ENCODE data around the gene ANO4.
"Not testable (repeated sequence)": the region's sequence is repeated elsewhere in the genome, so short reads cannot be mapped to it uniquely, and the experiment has no call there.

The ANO4 gene

GRCh38 chr12:101087920-101088319, 293.3 kb downstream of the ANO4 start:
- H3K4me3 ChIP-seq (ENCODE audit: insufficient read depth, low read depth, low read length) = no peak overlapping the region
- H3K27me3 ChIP-seq (ENCODE audit: control insufficient read depth, insufficient read depth, low read length, poor library complexity, severe bottlenecking) = no peaks in the 10 kb centered on the region
- H3K27ac ChIP-seq (ENCODE audit: insufficient read depth, low read depth, low read length, poor library complexity, severe bottlenecking) = no peak overlapping the region
- WGBS, 2 experiments = 60 to 64% methylated on average over 5 of the region's 5 CpGs
- H3K4me1 ChIP-seq (ENCODE audit: control insufficient read depth, insufficient read depth, low read length) = peaks cover 2% of the 10 kb centered on the region
- H3K36me3 ChIP-seq (ENCODE audit: control insufficient read depth, insufficient read depth, low read length) = no peaks in the 10 kb centered on the region
- H3K9me3 ChIP-seq (ENCODE audit: control insufficient read depth, low read length) = no peaks in the 10 kb centered on the region

DNA sequence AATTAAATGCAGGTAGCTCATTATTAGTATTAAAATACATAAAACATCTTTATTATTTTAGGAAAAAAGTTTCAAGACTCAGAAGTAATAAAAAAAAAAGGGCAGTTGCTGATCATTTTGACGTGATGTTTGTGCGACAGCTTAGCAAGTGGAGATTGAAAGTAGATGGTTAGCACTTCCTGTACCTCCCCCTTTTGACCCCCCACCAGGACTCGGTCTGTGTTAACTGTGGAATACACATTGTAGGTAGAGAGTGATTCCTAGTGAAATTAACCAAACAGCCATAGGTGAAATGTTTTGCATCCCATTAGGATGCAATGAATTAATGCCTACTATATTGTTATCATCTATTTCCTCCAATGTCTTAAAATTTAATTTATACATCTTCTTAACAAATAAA, 294.7 kb downstream of the ANO4 start:
- Histone ChIP-seq H3K36me3 (ENCODE audit: control insufficient read depth, insufficient read depth, low read length) (no peaks in the 10 kb centered on the region), H3K9me3 (ENCODE audit: control insufficient read depth, low read length) (no peaks in the 10 kb centered on the region), H3K4me1 (ENCODE audit: control insufficient read depth, insufficient read depth, low read length) (peaks cover 2% of the 10 kb centered on the region), H3K4me3 (ENCODE audit: insufficient read depth, low read depth, low read length) (no peak overlapping the region), H3K27me3 (ENCODE audit: control insufficient read depth, insufficient read depth, low read length, poor library complexity, severe bottlenecking) (no peaks in the 10 kb centered on the region), H3K27ac (ENCODE audit: insufficient read depth, low read depth, low read length, poor library complexity, severe bottlenecking) (no peak overlapping the region)
- WGBS, 2 experiments = 89 to 93% methylated on average over 2 to 3 of the region's 3 CpGs

DNA sequence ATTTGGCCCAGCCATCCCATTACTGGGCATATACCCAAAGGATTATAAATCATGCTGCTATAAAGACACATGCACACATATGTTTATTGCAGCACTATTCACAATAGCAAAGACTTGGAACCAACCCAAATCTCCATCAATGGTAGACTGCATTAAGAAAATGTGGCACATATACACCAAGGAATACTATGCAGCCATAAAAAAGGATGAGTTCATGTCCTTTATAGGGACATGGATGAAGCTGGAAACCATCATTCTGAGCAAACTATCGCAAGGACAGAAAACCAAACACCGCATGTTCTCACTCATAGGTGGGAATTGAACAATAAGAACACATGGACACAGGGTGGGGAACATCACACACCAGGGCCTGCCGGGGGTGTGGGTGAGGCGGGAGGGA, 295.6 kb downstream of the ANO4 start:
- not testable (repeated sequence) for H3K4me1 ChIP-seq (ENCODE audit: control insufficient read depth, insufficient read depth, low read length); H3K4me3 ChIP-seq (ENCODE audit: insufficient read depth, low read depth, low read length); H3K27me3 ChIP-seq (ENCODE audit: control insufficient read depth, insufficient read depth, low read length, poor library complexity, severe bottlenecking); H3K36me3 ChIP-seq (ENCODE audit: control insufficient read depth, insufficient read depth, low read length); H3K27ac ChIP-seq (ENCODE audit: insufficient read depth, low read depth, low read length, poor library complexity, severe bottlenecking); H3K9me3 ChIP-seq (ENCODE audit: control insufficient read depth, low read length)
- 88 to 95% methylated on average over 2 to 4 of the region's 4 CpGs for WGBS, 2 experiments

GRCh38 chr12:101097829-101098580, 303.4 kb downstream of the ANO4 start:
- Histone ChIP-seq H3K4me1 (ENCODE audit: control insufficient read depth, insufficient read depth, low read length) (no peaks in the 10 kb centered on the region), H3K27ac (ENCODE audit: insufficient read depth, low read depth, low read length, poor library complexity, severe bottlenecking) (no peak overlapping the region), H3K9me3 (ENCODE audit: control insufficient read depth, low read length) (no peaks in the 10 kb centered on the region), H3K4me3 (ENCODE audit: insufficient read depth, low read depth, low read length) (no peak overlapping the region), H3K27me3 (ENCODE audit: control insufficient read depth, insufficient read depth, low read length, poor library complexity, severe bottlenecking) (no peaks in the 10 kb centered on the region), H3K36me3 (ENCODE audit: control insufficient read depth, insufficient read depth, low read length) (no peaks in the 10 kb centered on the region)
- WGBS, 2 experiments = 94 to 96% methylated on average over 5 of the region's 5 CpGs

DNA sequence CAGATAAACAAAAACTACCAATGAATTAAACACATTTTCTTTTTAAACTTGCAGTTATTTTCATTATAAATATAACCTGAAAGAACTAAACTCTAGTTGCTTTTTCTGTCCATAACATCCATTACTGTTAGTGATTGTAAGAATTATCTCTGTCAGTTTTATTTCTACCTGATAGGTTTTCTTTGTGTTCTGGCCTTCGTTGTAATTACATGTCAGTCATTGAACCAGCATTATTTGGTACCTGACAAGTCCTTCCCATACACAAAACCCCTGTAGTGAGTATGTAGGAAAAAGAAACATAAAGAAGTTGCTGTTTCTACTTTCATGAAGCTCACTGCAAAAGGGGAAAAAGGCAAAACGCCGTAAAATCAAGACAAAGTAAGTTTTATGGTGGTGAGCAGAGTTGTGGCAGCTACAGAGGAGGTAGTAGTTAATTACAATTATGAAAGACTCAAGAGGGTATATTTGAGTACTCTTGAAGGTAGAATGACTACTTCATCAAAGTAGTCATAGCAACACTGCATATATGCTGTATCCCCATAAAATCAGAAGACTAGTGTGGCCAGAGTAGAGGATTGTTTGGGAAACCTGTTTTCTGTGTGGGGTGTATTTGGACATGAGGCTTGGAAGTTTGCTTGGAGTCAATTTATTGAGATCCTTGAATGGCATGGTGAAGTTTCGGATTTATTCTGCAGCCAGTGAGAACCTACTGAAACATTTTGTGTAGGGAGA, 312.6 kb downstream of the ANO4 start:
- Histone ChIP-seq H3K27ac (ENCODE audit: insufficient read depth, low read depth, low read length, poor library complexity, severe bottlenecking) (no peak overlapping the region), H3K9me3 (ENCODE audit: control insufficient read depth, low read length) (no peaks in the 10 kb centered on the region), H3K4me1 (ENCODE audit: control insufficient read depth, insufficient read depth, low read length) (no peaks in the 10 kb centered on the region), H3K27me3 (ENCODE audit: control insufficient read depth, insufficient read depth, low read length, poor library complexity, severe bottlenecking) (no peaks in the 10 kb centered on the region), H3K4me3 (ENCODE audit: insufficient read depth, low read depth, low read length) (no peak overlapping the region), H3K36me3 (ENCODE audit: control insufficient read depth, insufficient read depth, low read length) (no peaks in the 10 kb centered on the region)
- WGBS, 2 experiments = 91 to 97% methylated on average over 3 of the region's 4 CpGs

DNA sequence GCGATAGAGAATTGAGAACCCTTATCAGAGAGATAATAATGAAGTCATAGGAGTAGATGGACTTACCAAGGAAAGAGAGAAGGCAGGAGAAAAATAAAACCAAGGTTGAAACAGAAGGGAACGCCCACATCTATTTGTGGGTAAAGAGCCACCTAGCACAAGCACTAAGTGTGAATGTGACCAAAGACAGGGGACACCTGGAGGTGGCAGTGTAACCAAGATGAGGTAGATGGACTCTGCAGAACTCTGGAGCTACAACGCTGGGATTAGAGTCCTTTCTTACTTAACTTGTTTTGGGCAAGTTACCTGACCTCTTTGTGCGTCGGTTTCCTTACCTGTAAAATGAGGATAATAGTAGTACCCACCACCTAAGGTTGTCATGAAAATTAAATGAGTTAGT, 313.6 kb downstream of the ANO4 start:
- WGBS, 2 experiments = 87 to 90% methylated on average over 5 of the region's 5 CpGs
- no peak overlapping the region for H3K27ac ChIP-seq (ENCODE audit: insufficient read depth, low read depth, low read length, poor library complexity, severe bottlenecking)
- H3K4me3 ChIP-seq (ENCODE audit: insufficient read depth, low read depth, low read length) = no peak overlapping the region
- no peaks in the 10 kb centered on the region for H3K4me1 ChIP-seq (ENCODE audit: control insufficient read depth, insufficient read depth, low read length)
- no peaks in the 10 kb centered on the region for H3K9me3 ChIP-seq (ENCODE audit: control insufficient read depth, low read length)
- no peaks in the 10 kb centered on the region for H3K27me3 ChIP-seq (ENCODE audit: control insufficient read depth, insufficient read depth, low read length, poor library complexity, severe bottlenecking)
- no peaks in the 10 kb centered on the region for H3K36me3 ChIP-seq (ENCODE audit: control insufficient read depth, insufficient read depth, low read length)

DNA sequence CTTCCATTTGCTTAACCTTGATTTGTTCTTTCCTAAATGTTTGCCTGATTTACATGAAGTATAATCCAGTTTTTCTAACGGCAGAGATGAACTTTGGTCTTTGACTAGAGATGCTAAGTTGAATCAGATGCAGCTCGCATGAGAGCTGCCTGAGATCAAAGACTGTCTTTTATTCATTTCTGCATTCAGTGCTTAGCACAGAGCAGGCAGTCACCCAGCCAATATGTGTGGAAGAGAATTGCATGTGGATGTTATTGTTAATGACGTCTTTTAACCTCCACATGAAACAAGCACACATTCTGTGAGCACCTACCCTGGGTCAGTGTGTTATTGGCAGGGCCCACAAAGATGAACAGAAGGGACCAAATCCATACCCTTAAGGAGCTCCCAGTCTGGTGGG, 316.3 kb downstream of the ANO4 start:
- H3K9me3 ChIP-seq (ENCODE audit: control insufficient read depth, low read length) = no peaks in the 10 kb centered on the region
- no peaks in the 10 kb centered on the region for H3K36me3 ChIP-seq (ENCODE audit: control insufficient read depth, insufficient read depth, low read length)
- WGBS, 2 experiments = 85 to 97% methylated on average over 2 to 3 of the region's 3 CpGs
- H3K27me3 ChIP-seq (ENCODE audit: control insufficient read depth, insufficient read depth, low read length, poor library complexity, severe bottlenecking) = no peaks in the 10 kb centered on the region
- no peak overlapping the region for H3K27ac ChIP-seq (ENCODE audit: insufficient read depth, low read depth, low read length, poor library complexity, severe bottlenecking)
- no peaks in the 10 kb centered on the region for H3K4me1 ChIP-seq (ENCODE audit: control insufficient read depth, insufficient read depth, low read length)
- H3K4me3 ChIP-seq (ENCODE audit: insufficient read depth, low read depth, low read length) = no peak overlapping the region

GRCh38 chr12:101111441-101111840, 316.9 kb downstream of the ANO4 start:
- no peak overlapping the region for H3K4me3 ChIP-seq (ENCODE audit: insufficient read depth, low read depth, low read length)
- 96% methylated on average over 2 of the region's 2 CpGs for WGBS, 2 experiments
- no peaks in the 10 kb centered on the region for H3K27me3 ChIP-seq (ENCODE audit: control insufficient read depth, insufficient read depth, low read length, poor library complexity, severe bottlenecking)
- H3K4me1 ChIP-seq (ENCODE audit: control insufficient read depth, insufficient read depth, low read length) = no peaks in the 10 kb centered on the region
- no peak overlapping the region for H3K27ac ChIP-seq (ENCODE audit: insufficient read depth, low read depth, low read length, poor library complexity, severe bottlenecking)
- no peaks in the 10 kb centered on the region for H3K9me3 ChIP-seq (ENCODE audit: control insufficient read depth, low read length)
- H3K36me3 ChIP-seq (ENCODE audit: control insufficient read depth, insufficient read depth, low read length) = no peaks in the 10 kb centered on the region

DNA sequence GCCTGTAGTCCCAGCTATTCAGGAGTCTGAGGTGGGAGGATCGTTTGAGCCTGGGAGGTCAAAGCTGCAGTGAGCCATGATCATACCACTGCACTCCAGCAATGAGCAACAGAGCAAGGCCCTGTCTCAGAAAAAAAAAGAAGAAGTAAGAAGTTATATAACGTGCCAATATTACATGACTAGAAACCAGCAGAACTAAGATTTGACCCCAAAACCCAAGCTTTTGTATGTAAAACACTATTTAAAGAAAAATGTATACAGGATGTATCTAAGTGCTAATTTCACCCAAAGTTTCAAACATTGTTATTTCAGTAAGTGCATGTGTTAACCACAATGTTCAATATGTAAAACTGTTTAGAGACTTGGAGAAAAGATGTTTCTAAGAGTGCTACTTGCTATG, 320.8 kb downstream of the ANO4 start:
- WGBS, 2 experiments = 69 to 90% methylated on average over 1 of the region's 2 CpGs
- H3K27me3 ChIP-seq (ENCODE audit: control insufficient read depth, insufficient read depth, low read length, poor library complexity, severe bottlenecking) = no peaks in the 10 kb centered on the region
- H3K27ac ChIP-seq (ENCODE audit: insufficient read depth, low read depth, low read length, poor library complexity, severe bottlenecking) = no peak overlapping the region
- H3K9me3 ChIP-seq (ENCODE audit: control insufficient read depth, low read length) = no peaks in the 10 kb centered on the region
- no peaks in the 10 kb centered on the region for H3K4me1 ChIP-seq (ENCODE audit: control insufficient read depth, insufficient read depth, low read length)
- no peak overlapping the region for H3K4me3 ChIP-seq (ENCODE audit: insufficient read depth, low read depth, low read length)
- no peaks in the 10 kb centered on the region for H3K36me3 ChIP-seq (ENCODE audit: control insufficient read depth, insufficient read depth, low read length)

DNA sequence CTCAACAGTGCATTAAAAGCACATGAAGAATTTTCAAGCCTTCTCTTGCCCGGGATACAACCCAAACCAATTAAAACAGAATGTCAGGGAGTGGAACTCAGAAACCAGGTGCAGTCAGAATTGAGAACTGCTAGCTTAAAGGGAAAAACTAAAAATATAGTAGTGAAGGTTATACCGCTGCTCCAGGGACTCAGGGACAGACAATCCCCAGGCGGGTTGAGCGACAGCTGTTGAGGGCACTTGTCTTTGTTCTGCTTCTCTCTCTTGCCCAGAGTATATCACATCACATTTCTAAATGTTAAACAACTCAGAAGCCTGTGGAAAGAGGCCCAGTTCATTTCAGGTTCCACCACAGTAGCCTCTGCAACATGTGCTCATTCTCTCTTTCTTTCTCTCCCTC, 322.3 kb downstream of the ANO4 start:
- H3K4me1 ChIP-seq (ENCODE audit: control insufficient read depth, insufficient read depth, low read length) = no peaks in the 10 kb centered on the region
- H3K27me3 ChIP-seq (ENCODE audit: control insufficient read depth, insufficient read depth, low read length, poor library complexity, severe bottlenecking) = no peaks in the 10 kb centered on the region
- no peaks in the 10 kb centered on the region for H3K36me3 ChIP-seq (ENCODE audit: control insufficient read depth, insufficient read depth, low read length)
- H3K9me3 ChIP-seq (ENCODE audit: control insufficient read depth, low read length) = no peaks in the 10 kb centered on the region
- H3K4me3 ChIP-seq (ENCODE audit: insufficient read depth, low read depth, low read length) = no peak overlapping the region
- no peak overlapping the region for H3K27ac ChIP-seq (ENCODE audit: insufficient read depth, low read depth, low read length, poor library complexity, severe bottlenecking)
- WGBS, 2 experiments = 92 to 94% methylated on average over 4 of the region's 4 CpGs

All from ectodermal cell (in vitro differentiated cells).